K562 (cell line): ENCODE results near the gene TMEM161B. TPM values are rescaled to one million over a fixed set of nuclear protein-coding genes. Genes with fewer than 3 reads are reported as not detected.

Experiments used
- BRCA1 ChIP-seq, 2 experiments: fragments of 450-650 bp in 1 of 2; sonication (generic) in 1 of 2; formaldehyde crosslinking in 1 of 2; IDR thresholded peaks; 2 replicates each; pipeline versions ENCODE4 v1.5.0 to v1.6.1; 2017 to 2020; ENCODE audit warnings: mild to moderate bottlenecking in 1 of 2, missing genetic modification reagents in 1 of 2
- CBFB ChIP-seq: sonication (generic); formaldehyde crosslinking; IDR thresholded peaks from 2 replicates; pipeline ENCODE4 v1.4.0; 2020; ENCODE audit warnings: mild to moderate bottlenecking, missing genetic modification reagents
- CREB3 ChIP-seq: fragments of 450-650 bp; conservative IDR thresholded peaks from 2 replicates; pipeline ENCODE4 v1.6.1; 2016; ENCODE audit warnings: missing genetic modification characterization, low read depth, mild to moderate bottlenecking, missing compliant biosample characterization, moderate library complexity
- CXXC5 ChIP-seq: fragments of 250-450 bp; sonication (Bioruptor Pico); IDR thresholded peaks from 2 replicates; pipeline ENCODE4 v1.8.0; 2022; ENCODE audit warnings: inconsistent platforms, mild to moderate bottlenecking, moderate library complexity
- ELF2 ChIP-seq: fragments of 250-450 bp; sonication (Bioruptor Pico); IDR thresholded peaks from 2 replicates; pipeline ENCODE4 v1.5.0; 2021; ENCODE audit warnings: mild to moderate bottlenecking
- EP400 ChIP-seq: fragments of 450-650 bp; IDR thresholded peaks from 2 replicates; pipeline ENCODE4 v1.6.1; 2017; ENCODE audit warnings: antibody characterized with exemption, mild to moderate bottlenecking, moderate library complexity
- FOXJ2 ChIP-seq: fragments of 200-800 bp; sonication (Bioruptor generic); IDR thresholded peaks from 2 replicates; pipeline ENCODE4 v1.6.1; 2016; ENCODE audit warnings: missing genetic modification characterization, missing compliant biosample characterization
- NCOA6 ChIP-seq: fragments of 450-650 bp; IDR thresholded peaks from 2 replicates; pipeline ENCODE4 v1.6.1; 2017; ENCODE audit warnings: mild to moderate bottlenecking
- NFIC ChIP-seq: fragments of 450-650 bp; IDR thresholded peaks from 2 replicates; pipeline ENCODE4 v1.6.1; 2017; ENCODE audit warnings: mild to moderate bottlenecking, inconsistent platforms
- PHF8 ChIP-seq: fragments of 200-600 bp; sonication (generic); IDR thresholded peaks from 2 replicates; pipeline ENCODE4 v1.6.1; 2012; ENCODE audit warnings: mixed run types, mild to moderate bottlenecking, inconsistent platforms, low read length, moderate library complexity, borderline replicate concordance
- RFX7 ChIP-seq: fragments of 250-450 bp; sonication (Bioruptor Pico); IDR thresholded peaks from 2 replicates; pipeline ENCODE4 v1.5.1; 2021; ENCODE audit warnings: mild to moderate bottlenecking
- SAFB ChIP-seq: fragments of 200-400 bp; formaldehyde crosslinking; IDR thresholded peaks from 2 replicates; pipeline ENCODE4 v1.6.1; 2017; ENCODE audit warnings: low read depth, low read length, borderline replicate concordance
- SAP30 ChIP-seq: fragments of 200-600 bp; sonication (generic); IDR thresholded peaks from 2 replicates; pipeline ENCODE4 v1.6.1; 2012; ENCODE audit warnings: borderline replicate concordance, low read depth, mild to moderate bottlenecking, moderate library complexity, low read length, control low read depth, inconsistent platforms; ENCODE audit not compliant: insufficient read depth, poor library complexity, severe bottlenecking
- SIX5 ChIP-seq, 2 experiments: IDR thresholded peaks; 2 replicates each; pipeline ENCODE4 v1.6.1; 2011; ENCODE audit warnings: low read length in 2 of 2, borderline replicate concordance in 1 of 2, low read depth in 1 of 2, mild to moderate bottlenecking in 1 of 2, moderate library complexity in 1 of 2; ENCODE audit not compliant: insufficient read depth in 1 of 2
- ZEB2 ChIP-seq: fragments of 450-650 bp; IDR thresholded peaks from 2 replicates; pipeline ENCODE4 v1.6.1; 2016
- ZNF24 ChIP-seq: fragments of 450-650 bp; IDR thresholded peaks from 2 replicates; pipeline ENCODE4 v1.6.1; 2016
- polyA plus RNA-seq, 8 experiments: library from polyadenylated mRNA; depleted of rRNA in 4 of 8; stranded (reverse) in 5 of 8; unstranded in 3 of 8; fragments of >200 nt; fragmentation: Nextera tagmentation in 2 of 8; fragmentation: Illumina TruSeq in 1 of 8; extraction: Ambion mirVana in 2 of 8; extraction: Trizol in 1 of 8; gene quantifications; 2 replicates each; pipeline versions ENCODE4 v1.2.1 to v1.2.3, GENCODE V29; 2011 to 2014; ENCODE audit warnings: inconsistent platforms in 1 of 8, missing spikeins in 1 of 8
- total RNA-seq, 7 experiments: library from RNA; depleted of rRNA in 6 of 7; stranded (reverse); fragments of >200 nt in 6 of 7; fragmentation: Illumina TruSeq in 2 of 7; extraction: Trizol in 2 of 7; gene quantifications; 2 replicates each; pipeline versions ENCODE4 v1.2.1 to v1.2.3, GENCODE V29; 2011 to 2021; ENCODE audit warnings: low replicate concordance in 1 of 7
- TF ChIP-seq, protein P1 (sequence below), 2 experiments: fragments of 450-650 bp in 1 of 2; sonication (generic) in 1 of 2; formaldehyde crosslinking in 1 of 2; IDR thresholded peaks; 2 replicates each; pipeline versions ENCODE4 v1.7.1 to v1.9.0; 2016 to 2022; ENCODE audit warnings: inconsistent platforms in 1 of 2, mild to moderate bottlenecking in 1 of 2, missing genetic modification reagents in 1 of 2

TMEM161B gene
- total and polyA plus RNA-seq, 9 of the 15 experiments (the other 6 are each of a cell fraction or from before 2014, with no cell fraction given): 18.9 to 57.1 (median 40.6) TPM

GRCh38 chr5:88268385-88269184, at the start of gene TMEM161B (continued):
- no peak for TF ChIP-seq SIX5 (IDR thresholded peaks at IDR 0.05; ENCODE audit: borderline replicate concordance in 1 of 2, insufficient read depth in 1 of 2, low read depth in 1 of 2, low read length in 2 of 2)
- TF ChIP-seq ZNF24: no peak
- TF ChIP-seq, protein P1, sequence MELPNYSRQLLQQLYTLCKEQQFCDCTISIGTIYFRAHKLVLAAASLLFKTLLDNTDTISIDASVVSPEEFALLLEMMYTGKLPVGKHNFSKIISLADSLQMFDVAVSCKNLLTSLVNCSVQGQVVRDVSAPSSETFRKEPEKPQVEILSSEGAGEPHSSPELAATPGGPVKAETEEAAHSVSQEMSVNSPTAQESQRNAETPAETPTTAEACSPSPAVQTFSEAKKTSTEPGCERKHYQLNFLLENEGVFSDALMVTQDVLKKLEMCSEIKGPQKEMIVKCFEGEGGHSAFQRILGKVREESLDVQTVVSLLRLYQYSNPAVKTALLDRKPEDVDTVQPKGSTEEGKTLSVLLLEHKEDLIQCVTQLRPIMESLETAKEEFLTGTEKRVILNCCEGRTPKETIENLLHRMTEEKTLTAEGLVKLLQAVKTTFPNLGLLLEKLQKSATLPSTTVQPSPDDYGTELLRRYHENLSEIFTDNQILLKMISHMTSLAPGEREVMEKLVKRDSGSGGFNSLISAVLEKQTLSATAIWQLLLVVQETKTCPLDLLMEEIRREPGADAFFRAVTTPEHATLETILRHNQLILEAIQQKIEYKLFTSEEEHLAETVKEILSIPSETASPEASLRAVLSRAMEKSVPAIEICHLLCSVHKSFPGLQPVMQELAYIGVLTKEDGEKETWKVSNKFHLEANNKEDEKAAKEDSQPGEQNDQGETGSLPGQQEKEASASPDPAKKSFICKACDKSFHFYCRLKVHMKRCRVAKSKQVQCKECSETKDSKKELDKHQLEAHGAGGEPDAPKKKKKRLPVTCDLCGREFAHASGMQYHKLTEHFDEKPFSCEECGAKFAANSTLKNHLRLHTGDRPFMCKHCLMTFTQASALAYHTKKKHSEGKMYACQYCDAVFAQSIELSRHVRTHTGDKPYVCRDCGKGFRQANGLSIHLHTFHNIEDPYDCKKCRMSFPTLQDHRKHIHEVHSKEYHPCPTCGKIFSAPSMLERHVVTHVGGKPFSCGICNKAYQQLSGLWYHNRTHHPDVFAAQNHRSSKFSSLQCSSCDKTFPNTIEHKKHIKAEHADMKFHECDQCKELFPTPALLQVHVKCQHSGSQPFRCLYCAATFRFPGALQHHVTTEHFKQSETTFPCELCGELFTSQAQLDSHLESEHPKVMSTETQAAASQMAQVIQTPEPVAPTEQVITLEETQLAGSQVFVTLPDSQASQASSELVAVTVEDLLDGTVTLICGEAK (IDR thresholded peaks at IDR 0.05): peak; percentile 97
- TF ChIP-seq, protein P1 (CRISPR knock-in tag; IDR thresholded peaks at IDR 0.05): no peak
- TF ChIP-seq NCOA6: peak; percentile 90
- TF ChIP-seq NFIC: peak; percentile 51; the same call in 1 of the 2 replicates
- TF ChIP-seq EP400: peak; percentile 85
- TF ChIP-seq ZEB2: peak; percentile 84
- TF ChIP-seq ELF2 (CRISPR knock-in tag): peak; percentile 77
- no peak for TF ChIP-seq CREB3 (tag)
- peak; percentile 61 for TF ChIP-seq SAP30
- TF ChIP-seq PHF8: peak; percentile 86
- TF ChIP-seq CBFB: no peak
- TF ChIP-seq BRCA1 (IDR thresholded peaks at IDR 0.05): no peak
- TF ChIP-seq BRCA1 (CRISPR knock-in tag; IDR thresholded peaks at IDR 0.05): no peak
- TF ChIP-seq RFX7 (CRISPR knock-in tag): no peak
- TF ChIP-seq FOXJ2 (tag): no peak
- TF ChIP-seq SAFB: peak; percentile 90
- peak; percentile 96 for TF ChIP-seq CXXC5
